HS-5 (cell line): ENCODE data around the gene MPPED1.

Experiments
- DNase-seq: peaks from one replicate; pipeline ENCODE4 v3.0.0-alpha.2; 2012; ENCODE audit warnings: low read depth

The MPPED1 gene

DNA sequence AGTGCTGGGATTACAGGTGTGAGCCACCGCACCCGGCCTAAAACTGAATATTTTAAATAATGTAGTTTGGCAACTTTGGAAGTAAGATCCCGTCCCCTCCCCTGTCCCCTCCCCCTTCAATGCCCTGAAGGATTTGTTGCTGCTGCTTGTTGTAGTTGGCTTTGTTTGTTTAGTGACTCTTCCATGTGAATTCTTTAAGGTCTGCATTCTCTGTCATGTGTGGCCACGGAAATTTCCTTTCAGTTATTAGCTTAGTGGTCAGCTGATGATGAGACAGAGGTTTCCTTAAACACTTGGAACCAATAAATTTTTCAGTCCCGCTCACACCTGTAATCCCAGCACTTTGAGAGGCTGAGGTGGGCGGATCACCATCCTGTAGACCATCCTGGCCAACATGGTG is 109.9 kb downstream of the MPPED1 start:
- no peak for DNase-seq

- DNase-seq, result no peak
Measured at GRCh38 chr22:43526117-43526655, 114.4 kb downstream of the MPPED1 start.

GRCh38 chr22:43526946-43527345 is 115.1 kb downstream of the MPPED1 start:
- no peak for DNase-seq

- no peak for DNase-seq
Measured at GRCh38 chr22:43528601-43529360, 117.0 kb downstream of the MPPED1 start.

- no peak for DNase-seq
Measured at GRCh38 chr22:43529461-43529860, 117.6 kb downstream of the MPPED1 start.

- no peak for DNase-seq
Measured at GRCh38 chr22:43529934-43530333, 118.1 kb downstream of the MPPED1 start.

DNA sequence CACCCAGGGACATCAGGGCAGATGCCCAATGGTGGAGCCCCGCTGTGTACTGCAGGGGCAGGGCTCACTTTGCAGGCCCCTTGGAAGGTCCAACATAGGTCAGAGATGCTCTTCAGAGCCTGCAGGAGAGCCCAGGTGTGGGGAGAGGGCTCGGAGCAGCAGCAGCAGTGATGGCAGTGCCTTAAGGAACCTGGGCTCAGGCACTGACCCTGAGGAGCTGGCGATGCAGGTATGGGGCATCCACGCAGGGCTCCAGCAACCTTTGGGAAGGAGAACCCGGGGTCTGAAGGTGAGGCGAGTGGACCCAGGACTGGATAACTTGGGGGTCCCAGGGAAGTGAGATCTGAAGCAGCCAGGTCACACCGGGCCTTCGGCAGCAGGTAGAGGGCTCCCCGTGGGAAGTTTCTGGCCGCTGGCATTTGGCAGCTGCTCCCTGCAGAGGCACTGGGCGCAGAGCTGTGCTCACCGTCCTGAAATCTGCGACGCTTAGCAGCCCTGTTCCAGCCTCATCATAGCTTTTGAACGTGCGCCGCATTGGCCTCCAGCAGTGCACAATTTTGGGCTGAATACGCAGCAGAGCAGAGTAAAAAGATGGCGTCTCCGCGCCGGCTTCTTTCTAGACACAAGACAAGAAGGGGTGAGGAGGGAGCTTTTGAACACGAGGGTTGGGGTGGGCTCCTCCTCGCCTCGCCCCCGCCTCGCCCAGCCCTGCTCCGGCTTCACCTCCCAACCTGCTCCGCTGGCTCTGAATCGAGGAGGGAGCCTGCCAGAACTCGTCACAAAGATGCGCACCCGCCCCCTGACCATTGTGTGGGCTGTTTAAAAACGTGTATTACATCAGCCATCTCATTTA is 118.8 kb downstream of the MPPED1 start:
- no peak for DNase-seq

- no peak for DNase-seq
Measured at GRCh38 chr22:43531651-43532050, 119.8 kb downstream of the MPPED1 start.

GRCh38 chr22:43532301-43533155 is 120.7 kb downstream of the MPPED1 start:
- no peak for DNase-seq

- DNase-seq, result no peak
Measured at GRCh38 chr22:43533156-43533530, 121.3 kb downstream of the MPPED1 start.

DNA sequence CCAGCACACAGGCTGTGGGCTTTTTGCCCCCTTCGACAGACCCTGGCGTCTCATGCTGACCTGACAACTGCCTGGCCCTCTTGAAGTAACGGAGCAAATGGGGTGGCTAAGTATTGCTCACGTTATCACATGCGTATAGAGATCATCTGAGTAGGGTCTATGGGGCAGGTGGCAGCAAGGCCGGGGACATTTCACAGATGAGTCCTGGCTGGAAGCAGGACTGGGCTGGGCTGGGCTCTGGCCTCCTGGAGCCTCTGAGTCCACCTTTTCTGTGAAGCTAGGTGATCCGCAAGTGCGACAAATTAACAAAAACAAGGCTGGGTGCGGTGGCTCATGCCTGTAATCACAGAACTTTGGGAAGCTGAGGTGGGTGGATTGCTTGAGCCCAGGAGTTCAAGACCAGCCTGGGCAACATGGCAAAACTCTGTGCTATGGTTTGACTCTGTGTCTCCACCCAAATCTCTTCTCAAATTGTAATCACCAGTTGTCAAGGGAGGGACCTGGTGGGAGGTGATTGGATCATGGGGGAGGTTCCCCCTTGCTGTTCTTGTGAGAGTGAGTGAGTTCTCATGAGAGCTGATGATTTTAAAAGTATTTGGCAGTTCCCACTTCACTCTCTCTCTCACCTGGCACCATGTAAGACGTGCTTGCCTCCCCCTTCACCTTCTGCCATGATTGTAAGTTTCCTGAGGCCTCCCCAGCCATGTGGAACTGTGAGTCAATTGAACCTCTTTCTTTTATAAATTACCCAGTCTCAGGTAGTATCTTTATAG is 122.0 kb downstream of the MPPED1 start:
- DNase-seq, result no peak

GRCh38 chr22:43534916-43535315 is 123.1 kb downstream of the MPPED1 start:
- no peak for DNase-seq

DNA sequence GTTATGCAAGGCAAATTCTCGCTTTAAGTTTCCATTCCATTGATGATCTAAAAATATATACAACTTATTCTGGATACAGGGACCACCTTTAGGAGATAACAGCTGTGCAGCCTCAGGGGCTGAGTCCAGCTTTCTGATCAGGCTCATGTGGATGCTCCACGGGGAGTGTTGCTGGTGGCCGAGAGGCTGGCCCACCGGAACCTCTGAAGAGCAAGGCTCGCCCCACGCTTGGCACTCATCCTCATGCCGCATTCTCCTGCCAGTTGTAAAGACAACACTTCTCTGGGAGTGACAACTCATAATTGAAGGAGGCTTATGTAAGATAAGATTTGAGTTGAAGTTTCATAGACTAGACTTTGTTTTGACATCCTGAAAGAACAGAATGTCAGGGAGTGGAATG is 123.5 kb downstream of the MPPED1 start:
- DNase-seq, result no peak

- no peak for DNase-seq
Measured at GRCh38 chr22:43535741-43536140, 123.9 kb downstream of the MPPED1 start.

GRCh38 chr22:43537019-43537585 is 125.3 kb downstream of the MPPED1 start:
- DNase-seq, result no peak

DNA sequence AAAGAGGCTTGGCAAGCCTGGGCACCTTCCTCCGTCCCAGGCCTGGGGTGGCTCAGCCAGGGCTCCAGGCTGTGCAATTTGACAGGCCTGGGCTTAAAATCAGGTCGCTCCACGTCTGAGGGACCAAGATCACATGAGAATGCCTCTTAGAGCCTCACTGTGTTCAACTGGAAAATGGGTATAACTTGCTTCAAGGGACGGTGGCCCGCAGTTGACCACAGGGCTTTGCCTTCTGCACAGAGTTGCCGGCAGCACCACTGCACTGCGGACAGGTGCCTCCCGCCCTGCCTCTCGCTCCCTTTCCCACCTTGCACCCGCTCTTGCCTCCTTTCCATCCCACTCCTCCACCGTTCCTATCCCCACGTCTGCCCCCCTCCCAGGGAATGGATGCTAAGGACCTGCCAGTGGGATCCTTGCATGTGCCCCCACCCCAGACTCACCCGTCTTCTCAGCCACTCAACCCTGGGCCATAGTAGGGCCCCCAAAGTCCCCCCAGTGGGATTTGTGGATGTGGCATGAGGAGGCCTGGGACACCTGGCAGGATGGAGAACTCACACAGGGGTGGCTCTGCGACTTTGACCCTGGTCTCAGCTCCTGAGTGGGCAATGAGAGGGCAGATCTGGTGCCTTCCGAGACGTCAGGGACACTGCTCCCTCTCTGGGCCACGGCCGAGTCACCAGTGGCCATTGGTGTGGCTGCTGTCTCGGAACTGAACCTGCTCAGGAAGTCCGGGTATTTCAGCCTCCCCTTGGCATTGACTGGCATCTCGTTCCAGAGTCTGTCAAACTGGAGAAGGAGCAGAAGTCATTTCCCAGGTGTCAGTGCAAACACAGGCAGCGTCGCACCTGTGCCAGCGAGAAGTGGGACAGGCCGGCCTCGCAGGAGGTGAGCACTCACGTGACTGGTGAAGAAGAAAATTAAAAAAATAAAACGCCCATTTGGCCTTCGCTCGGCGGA is 128.0 kb downstream of the MPPED1 start:
- no peak for DNase-seq

DNA sequence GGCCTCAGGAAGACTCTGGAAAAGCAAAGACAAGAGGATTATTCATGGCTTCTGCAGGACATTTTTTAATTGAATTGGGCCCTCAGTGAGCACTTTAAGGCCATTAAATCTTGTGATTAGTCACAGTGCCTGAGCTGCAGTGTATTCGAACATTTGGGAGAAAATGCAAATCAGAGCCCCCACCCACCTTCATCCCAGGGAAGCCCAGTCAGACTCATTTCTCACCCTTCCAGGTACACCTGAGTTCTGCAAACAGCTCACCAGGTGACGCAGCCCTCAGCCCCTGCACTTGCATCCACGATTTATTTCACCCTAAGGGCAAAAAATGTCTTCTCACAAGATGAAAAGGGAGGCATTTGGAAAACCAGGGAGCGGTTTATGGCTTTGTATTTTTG is 128.7 kb downstream of the MPPED1 start:
- no peak for DNase-seq

GRCh38 chr22:43541022-43541421 is 129.2 kb downstream of the MPPED1 start:
- DNase-seq, result no peak

DNA sequence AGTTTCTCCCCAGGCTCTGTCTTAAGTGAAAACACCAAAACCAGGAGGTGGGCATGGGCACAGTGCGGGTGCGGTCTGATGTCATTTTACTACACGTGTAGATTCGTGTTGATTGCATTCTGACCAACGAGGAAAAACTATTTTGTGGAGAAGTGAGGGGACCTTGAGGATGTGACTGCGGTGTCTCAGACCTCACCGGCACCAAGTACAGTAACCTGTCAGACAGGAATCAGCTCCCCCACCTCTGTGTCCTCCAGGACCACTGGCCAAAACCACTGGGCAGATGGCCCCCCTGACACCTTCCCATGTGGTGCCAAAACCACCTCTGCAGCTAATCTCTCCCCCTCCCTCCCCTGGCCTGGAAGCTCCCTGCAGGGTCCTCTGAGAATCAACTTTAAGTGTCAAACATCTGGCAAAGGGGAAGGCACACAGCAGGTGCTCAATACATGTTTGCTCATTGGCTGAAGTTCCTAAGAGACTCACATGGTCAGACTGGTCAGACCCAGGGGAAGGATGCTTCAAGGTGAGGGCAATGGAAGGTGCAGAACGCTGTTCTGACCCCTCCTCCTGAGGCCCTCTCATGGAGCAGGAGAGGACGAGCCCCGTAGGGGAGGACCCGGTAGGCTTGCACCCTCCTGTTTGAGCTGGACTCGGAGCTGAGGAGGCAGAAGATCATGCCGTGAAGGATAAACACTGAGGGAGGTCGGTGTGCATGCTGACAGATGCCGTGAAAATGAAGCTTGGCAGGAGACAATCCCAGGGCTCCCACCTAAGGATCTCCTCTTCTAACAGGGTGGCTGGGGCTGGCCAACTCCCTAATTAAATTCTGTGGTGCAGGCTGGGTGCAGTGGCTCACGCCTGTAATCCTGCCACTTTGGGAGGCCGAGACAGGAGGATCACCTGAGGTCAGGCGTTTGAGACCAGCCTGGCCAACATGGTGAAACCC is 129.9 kb downstream of the MPPED1 start:
- DNase-seq, result no peak
